ENCODE measurements around the gene FAT1.

The FAT1 gene

GRCh38 chr4:186588503-186588902, 135.2 kb downstream of the FAT1 start:
- Histone ChIP-seq H3K27ac (ENCODE audit: low read depth, low read length) (no peak overlapping the region), H3K9me3 (ENCODE audit: insufficient read depth, low read depth, low read length) (no peaks in the 10 kb centered on the region), H3K9ac (ENCODE audit: low read depth, low read length) (no peak overlapping the region), H3K27me3 (ENCODE audit: insufficient read depth, low read length) (no peaks in the 10 kb centered on the region), H3K4me3 (ENCODE audit: low read length) (no peak overlapping the region), H3K4me1 (ENCODE audit: insufficient read depth, low read length) (no peaks in the 10 kb centered on the region), H3K36me3 (ENCODE audit: insufficient read depth, low read length) (peaks cover 96% of the 10 kb centered on the region)
- WGBS, result 96% methylated on average over 20 of the region's 20 CpGs

- Histone ChIP-seq H3K4me3 (ENCODE audit: low read length) (no peak overlapping the region), H3K27me3 (ENCODE audit: insufficient read depth, low read length) (no peaks in the 10 kb centered on the region), H3K36me3 (ENCODE audit: insufficient read depth, low read length) (peaks cover 96% of the 10 kb centered on the region), H3K9ac (ENCODE audit: low read depth, low read length) (no peak overlapping the region), H3K4me1 (ENCODE audit: insufficient read depth, low read length) (no peaks in the 10 kb centered on the region), H3K27ac (ENCODE audit: low read depth, low read length) (no peak overlapping the region), H3K9me3 (ENCODE audit: insufficient read depth, low read depth, low read length) (no peaks in the 10 kb centered on the region; the same call in 1 of the 2 replicates)
- whole genome bisulfite sequencing, result 33% methylated on average over 2 of the region's 4 CpGs
Observed at GRCh38 chr4:186587416-186588018, 136.1 kb downstream of the FAT1 start.

GRCh38 chr4:186586205-186586604, 137.5 kb downstream of the FAT1 start:
- Histone ChIP-seq H3K9ac (ENCODE audit: low read depth, low read length) (no peak overlapping the region), H3K27ac (ENCODE audit: low read depth, low read length) (no peak overlapping the region), H3K4me1 (ENCODE audit: insufficient read depth, low read length) (no peaks in the 10 kb centered on the region), H3K36me3 (ENCODE audit: insufficient read depth, low read length) (peaks cover 83% of the 10 kb centered on the region), H3K27me3 (ENCODE audit: insufficient read depth, low read length) (no peaks in the 10 kb centered on the region), H3K9me3 (ENCODE audit: insufficient read depth, low read depth, low read length) (no peaks in the 10 kb centered on the region; the same call in 1 of the 2 replicates), H3K4me3 (ENCODE audit: low read length) (no peak overlapping the region)
- WGBS, result 93% methylated on average over 8 of the region's 8 CpGs

- no peaks in the 10 kb centered on the region; the same call in 1 of the 2 replicates for H3K9me3 ChIP-seq (ENCODE audit: insufficient read depth, low read depth, low read length)
- 94% methylated on average over 6 of the region's 6 CpGs for WGBS
- H3K36me3 ChIP-seq (ENCODE audit: insufficient read depth, low read length), result peaks cover 74% of the 10 kb centered on the region
- no peaks in the 10 kb centered on the region for H3K4me1 ChIP-seq (ENCODE audit: insufficient read depth, low read length)
- H3K27ac ChIP-seq (ENCODE audit: low read depth, low read length), result no peak overlapping the region
- no peaks in the 10 kb centered on the region for H3K27me3 ChIP-seq (ENCODE audit: insufficient read depth, low read length)
- no peak overlapping the region for H3K4me3 ChIP-seq (ENCODE audit: low read length)
- H3K9ac ChIP-seq (ENCODE audit: low read depth, low read length), result no peak overlapping the region
Observed at GRCh38 chr4:186584912-186585311, 138.7 kb downstream of the FAT1 start.

GRCh38 chr4:186581421-186581820, 142.2 kb downstream of the FAT1 start:
- Histone ChIP-seq H3K4me3 (ENCODE audit: low read length) (no peak overlapping the region), H3K9me3 (ENCODE audit: insufficient read depth, low read depth, low read length) (no peaks in the 10 kb centered on the region; the same call in 1 of the 2 replicates), H3K4me1 (ENCODE audit: insufficient read depth, low read length) (no peaks in the 10 kb centered on the region), H3K27ac (ENCODE audit: low read depth, low read length) (no peak overlapping the region), H3K36me3 (ENCODE audit: insufficient read depth, low read length) (peaks cover 41% of the 10 kb centered on the region), H3K27me3 (ENCODE audit: insufficient read depth, low read length) (no peaks in the 10 kb centered on the region), H3K9ac (ENCODE audit: low read depth, low read length) (no peak overlapping the region)
- WGBS, result 95% methylated on average over 6 of the region's 6 CpGs

- H3K36me3 ChIP-seq (ENCODE audit: insufficient read depth, low read length), result peaks cover 34% of the 10 kb centered on the region
Observed at GRCh38 chr4:186580669-186581068, 143.0 kb downstream of the FAT1 start.

GRCh38 chr4:186570193-186570996, 153.3 kb downstream of the FAT1 start:
- Histone ChIP-seq H3K9ac (ENCODE audit: low read depth, low read length) (no peak overlapping the region), H3K4me3 (ENCODE audit: low read length) (no peak overlapping the region), H3K27me3 (ENCODE audit: insufficient read depth, low read length) (no peaks in the 10 kb centered on the region), H3K27ac (ENCODE audit: low read depth, low read length) (no peak overlapping the region), H3K36me3 (ENCODE audit: insufficient read depth, low read length) (no peaks in the 10 kb centered on the region), H3K4me1 (ENCODE audit: insufficient read depth, low read length) (no peaks in the 10 kb centered on the region), H3K9me3 (ENCODE audit: insufficient read depth, low read depth, low read length) (no peaks in the 10 kb centered on the region)
- WGBS, result 90% methylated on average over 23 of the region's 23 CpGs

More at GRCh38 chr4:186580669-186581068, 143.0 kb downstream of the FAT1 start:
- Histone ChIP-seq H3K4me1 (ENCODE audit: insufficient read depth, low read length) (no peaks in the 10 kb centered on the region), H3K4me3 (ENCODE audit: low read length) (no peak overlapping the region), H3K9me3 (ENCODE audit: insufficient read depth, low read depth, low read length) (no peaks in the 10 kb centered on the region; the same call in 1 of the 2 replicates), H3K9ac (ENCODE audit: low read depth, low read length) (no peak overlapping the region), H3K27ac (ENCODE audit: low read depth, low read length) (no peak overlapping the region), H3K27me3 (ENCODE audit: insufficient read depth, low read length) (no peaks in the 10 kb centered on the region)
- WGBS, result 97% methylated on average over 1 of the region's 1 CpG

GRCh38 chr4:186569533-186570192, 154.0 kb downstream of the FAT1 start:
- Histone ChIP-seq H3K36me3 (ENCODE audit: insufficient read depth, low read length) (no peaks in the 10 kb centered on the region), H3K9ac (ENCODE audit: low read depth, low read length) (no peak overlapping the region), H3K27me3 (ENCODE audit: insufficient read depth, low read length) (no peaks in the 10 kb centered on the region), H3K27ac (ENCODE audit: low read depth, low read length) (no peak overlapping the region), H3K4me1 (ENCODE audit: insufficient read depth, low read length) (no peaks in the 10 kb centered on the region), H3K4me3 (ENCODE audit: low read length) (no peak overlapping the region), H3K9me3 (ENCODE audit: insufficient read depth, low read depth, low read length) (no peaks in the 10 kb centered on the region)
- 90% methylated on average over 10 of the region's 10 CpGs for WGBS

GRCh38 chr4:186566068-186566467, 157.6 kb downstream of the FAT1 start:
- no peaks in the 10 kb centered on the region for H3K4me1 ChIP-seq (ENCODE audit: insufficient read depth, low read length)
- 93% methylated on average over 6 of the region's 7 CpGs for WGBS
- H3K27me3 ChIP-seq (ENCODE audit: insufficient read depth, low read length), result no peaks in the 10 kb centered on the region
- no peak overlapping the region for H3K9ac ChIP-seq (ENCODE audit: low read depth, low read length)
- no peak overlapping the region for H3K27ac ChIP-seq (ENCODE audit: low read depth, low read length)
- H3K4me3 ChIP-seq (ENCODE audit: low read length), result no peak overlapping the region
- no peaks in the 10 kb centered on the region for H3K9me3 ChIP-seq (ENCODE audit: insufficient read depth, low read depth, low read length)
- no peaks in the 10 kb centered on the region for H3K36me3 ChIP-seq (ENCODE audit: insufficient read depth, low read length)

- no peaks in the 10 kb centered on the region for H3K4me1 ChIP-seq (ENCODE audit: insufficient read depth, low read length)
- H3K4me3 ChIP-seq (ENCODE audit: low read length), result no peak overlapping the region
- H3K27me3 ChIP-seq (ENCODE audit: insufficient read depth, low read length), result no peaks in the 10 kb centered on the region
- no peaks in the 10 kb centered on the region for H3K9me3 ChIP-seq (ENCODE audit: insufficient read depth, low read depth, low read length)
- H3K27ac ChIP-seq (ENCODE audit: low read depth, low read length), result no peak overlapping the region
- WGBS, result 96% methylated on average over 11 of the region's 11 CpGs
- no peaks in the 10 kb centered on the region for H3K36me3 ChIP-seq (ENCODE audit: insufficient read depth, low read length)
- H3K9ac ChIP-seq (ENCODE audit: low read depth, low read length), result no peak overlapping the region
Observed at GRCh38 chr4:186563761-186564160, 159.9 kb downstream of the FAT1 start.

- H3K9ac ChIP-seq (ENCODE audit: low read depth, low read length), result no peak overlapping the region
- H3K4me1 ChIP-seq (ENCODE audit: insufficient read depth, low read length), result no peaks in the 10 kb centered on the region
- H3K27me3 ChIP-seq (ENCODE audit: insufficient read depth, low read length), result no peaks in the 10 kb centered on the region
- no peak overlapping the region for H3K27ac ChIP-seq (ENCODE audit: low read depth, low read length)
- H3K4me3 ChIP-seq (ENCODE audit: low read length), result no peak overlapping the region
- no CpG with 5 or more reads among the region's 1 CpG for WGBS
- no peaks in the 10 kb centered on the region for H3K9me3 ChIP-seq (ENCODE audit: insufficient read depth, low read depth, low read length)
- no peaks in the 10 kb centered on the region for H3K36me3 ChIP-seq (ENCODE audit: insufficient read depth, low read length)
Observed at GRCh38 chr4:186561748-186562147, 161.9 kb downstream of the FAT1 start.
